Stimulated activated naive B cell treated with anti-CD40 and anti-IgM and Interleukin-4, amounts not matched to agents 10 μg/mL and 1 μg/mL and 100 μg/mL, for 72 hours (primary cell): ENCODE measurements around the gene SNAPC4.

Source experiments
- ATAC-seq, 2 donors: fragments of 150-1000 bp; cut with Tn5 transposase; replicated peaks; 2 replicates each; pipeline ENCODE4 v1.10.0; 2021; ENCODE audit warnings: moderate library complexity in 1 of 2
- DNase-seq: peaks from one replicate; pipeline ENCODE4 v3.0.0; 2021
- H3K27ac Mint-ChIP-seq: one replicate; pipeline ENCODE4 v1.8.0; 2022; ENCODE audit warnings: mild to moderate bottlenecking, mixed read lengths
- H3K27me3 Mint-ChIP-seq, 2 donors: one replicate each; pipeline ENCODE4 v1.8.0; 2022; ENCODE audit warnings: mixed read lengths in 2 of 2
- H3K36me3 Mint-ChIP-seq, 2 donors: one replicate each; pipeline ENCODE4 v1.8.0; 2022; ENCODE audit warnings: mixed read lengths in 2 of 2, mild to moderate bottlenecking in 1 of 2
- H3K4me1 Mint-ChIP-seq, 2 donors: one replicate each; pipeline ENCODE4 v1.8.0; 2022; ENCODE audit warnings: mixed read lengths in 2 of 2, mild to moderate bottlenecking in 1 of 2
- H3K4me3 Mint-ChIP-seq, 2 donors: one replicate each; pipeline ENCODE4 v1.8.0; 2022; ENCODE audit warnings: mild to moderate bottlenecking in 2 of 2, mixed read lengths in 2 of 2, moderate library complexity in 1 of 2
- H3K9me3 Mint-ChIP-seq, 2 donors: one replicate each; pipeline ENCODE4 v1.8.0; 2022; ENCODE audit warnings: mixed read lengths in 2 of 2, mild to moderate bottlenecking in 1 of 2

SNAPC4 gene, protein sequence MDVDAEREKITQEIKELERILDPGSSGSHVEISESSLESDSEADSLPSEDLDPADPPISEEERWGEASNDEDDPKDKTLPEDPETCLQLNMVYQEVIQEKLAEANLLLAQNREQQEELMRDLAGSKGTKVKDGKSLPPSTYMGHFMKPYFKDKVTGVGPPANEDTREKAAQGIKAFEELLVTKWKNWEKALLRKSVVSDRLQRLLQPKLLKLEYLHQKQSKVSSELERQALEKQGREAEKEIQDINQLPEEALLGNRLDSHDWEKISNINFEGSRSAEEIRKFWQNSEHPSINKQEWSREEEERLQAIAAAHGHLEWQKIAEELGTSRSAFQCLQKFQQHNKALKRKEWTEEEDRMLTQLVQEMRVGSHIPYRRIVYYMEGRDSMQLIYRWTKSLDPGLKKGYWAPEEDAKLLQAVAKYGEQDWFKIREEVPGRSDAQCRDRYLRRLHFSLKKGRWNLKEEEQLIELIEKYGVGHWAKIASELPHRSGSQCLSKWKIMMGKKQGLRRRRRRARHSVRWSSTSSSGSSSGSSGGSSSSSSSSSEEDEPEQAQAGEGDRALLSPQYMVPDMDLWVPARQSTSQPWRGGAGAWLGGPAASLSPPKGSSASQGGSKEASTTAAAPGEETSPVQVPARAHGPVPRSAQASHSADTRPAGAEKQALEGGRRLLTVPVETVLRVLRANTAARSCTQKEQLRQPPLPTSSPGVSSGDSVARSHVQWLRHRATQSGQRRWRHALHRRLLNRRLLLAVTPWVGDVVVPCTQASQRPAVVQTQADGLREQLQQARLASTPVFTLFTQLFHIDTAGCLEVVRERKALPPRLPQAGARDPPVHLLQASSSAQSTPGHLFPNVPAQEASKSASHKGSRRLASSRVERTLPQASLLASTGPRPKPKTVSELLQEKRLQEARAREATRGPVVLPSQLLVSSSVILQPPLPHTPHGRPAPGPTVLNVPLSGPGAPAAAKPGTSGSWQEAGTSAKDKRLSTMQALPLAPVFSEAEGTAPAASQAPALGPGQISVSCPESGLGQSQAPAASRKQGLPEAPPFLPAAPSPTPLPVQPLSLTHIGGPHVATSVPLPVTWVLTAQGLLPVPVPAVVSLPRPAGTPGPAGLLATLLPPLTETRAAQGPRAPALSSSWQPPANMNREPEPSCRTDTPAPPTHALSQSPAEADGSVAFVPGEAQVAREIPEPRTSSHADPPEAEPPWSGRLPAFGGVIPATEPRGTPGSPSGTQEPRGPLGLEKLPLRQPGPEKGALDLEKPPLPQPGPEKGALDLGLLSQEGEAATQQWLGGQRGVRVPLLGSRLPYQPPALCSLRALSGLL (N-terminal part only)

DNA sequence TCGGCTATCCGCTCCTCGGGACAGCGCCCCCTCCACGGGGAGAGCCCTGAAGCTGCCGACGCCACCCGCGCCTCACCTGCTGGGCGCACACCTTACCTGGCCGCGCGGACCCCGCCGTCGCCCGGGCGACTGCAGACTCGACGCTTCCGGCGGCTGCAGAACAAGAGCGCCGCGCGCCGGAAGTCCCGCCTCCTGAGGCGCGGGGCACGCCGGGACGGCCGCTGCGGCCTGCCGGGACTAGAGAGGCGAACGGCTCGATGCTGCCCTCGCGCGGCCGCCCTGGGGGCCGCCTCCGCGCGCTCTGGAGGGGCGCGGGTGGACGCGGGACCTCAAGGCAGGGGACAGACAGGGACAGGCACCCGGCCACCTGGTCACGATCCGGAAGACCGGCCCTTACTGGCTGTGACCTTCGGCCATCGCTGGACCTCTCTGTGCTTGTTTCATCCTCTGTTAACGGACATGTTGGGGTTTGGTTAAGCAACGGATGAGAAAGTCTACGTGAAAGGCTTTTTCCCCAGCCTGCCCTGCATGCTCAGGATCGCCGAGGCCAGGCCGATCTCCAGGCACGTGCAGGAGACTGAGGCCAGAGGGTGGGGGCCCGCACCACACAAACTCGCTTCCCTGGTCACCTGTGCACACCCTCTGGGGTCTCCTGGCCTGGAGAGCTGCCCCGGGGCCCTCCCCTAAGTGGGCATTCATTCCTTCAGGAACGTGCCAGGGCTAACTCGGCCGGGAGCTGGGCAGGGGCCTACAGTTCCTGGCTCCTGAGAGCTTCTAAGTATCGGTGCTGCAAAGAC lies at the start of gene SNAPC4:
SNAPC4 (minus strand) TSS at position 133 of the 797 bp plus-strand sequence. CDS start 1,742 bp downstream, outside the sequence.
- peak within 1 kb of the TSS; percentile 97 for H3K27ac Mint-ChIP-seq
- peaks cover 43 to 64% of the 10 kb centered on the region in 2 donors for H3K4me1 Mint-ChIP-seq
- H3K9me3 Mint-ChIP-seq, result no peaks in the 10 kb centered on the region
- peak within 1 kb of the TSS; percentile 93 to 95 for H3K4me3 Mint-ChIP-seq
- no peaks in the 10 kb centered on the region for H3K27me3 Mint-ChIP-seq
- H3K36me3 Mint-ChIP-seq, result peaks cover 45 to 76% of the 10 kb centered on the region in 2 donors
- ATAC-seq (peak; percentile 76 to 80), DNase-seq (peak; percentile 84)

DNA sequence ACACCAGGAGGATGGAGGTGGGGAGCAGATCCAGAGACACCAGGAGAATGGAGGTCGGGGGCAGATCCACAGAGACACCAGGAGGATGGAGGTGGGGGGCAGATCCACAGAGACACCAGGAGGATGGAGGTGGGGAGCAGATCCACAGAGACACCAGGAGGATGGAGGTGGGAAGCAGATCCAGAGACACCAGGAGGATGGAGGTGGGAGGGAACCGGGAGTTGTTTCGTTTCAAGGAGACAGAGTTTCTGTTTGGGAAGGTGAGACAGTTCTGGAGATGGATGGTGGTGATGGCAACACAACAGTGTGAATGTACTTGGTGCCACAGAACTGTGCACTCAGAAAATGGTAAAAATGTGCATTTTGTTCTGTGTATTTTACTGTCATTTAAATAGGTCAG lies 48.7 kb upstream of the SNAPC4 start:
- Mint-ChIP-seq H3K36me3 (peaks cover 50 to 69% of the 10 kb centered on the region in 2 donors), H3K4me1 (no peaks in the 10 kb centered on the region), H3K27ac (no peak overlapping the region), H3K9me3 (no peaks in the 10 kb centered on the region), H3K4me3 (no peak overlapping the region), H3K27me3 (no peaks in the 10 kb centered on the region)
- DNase-seq (no peak), ATAC-seq (no peak)

DNA sequence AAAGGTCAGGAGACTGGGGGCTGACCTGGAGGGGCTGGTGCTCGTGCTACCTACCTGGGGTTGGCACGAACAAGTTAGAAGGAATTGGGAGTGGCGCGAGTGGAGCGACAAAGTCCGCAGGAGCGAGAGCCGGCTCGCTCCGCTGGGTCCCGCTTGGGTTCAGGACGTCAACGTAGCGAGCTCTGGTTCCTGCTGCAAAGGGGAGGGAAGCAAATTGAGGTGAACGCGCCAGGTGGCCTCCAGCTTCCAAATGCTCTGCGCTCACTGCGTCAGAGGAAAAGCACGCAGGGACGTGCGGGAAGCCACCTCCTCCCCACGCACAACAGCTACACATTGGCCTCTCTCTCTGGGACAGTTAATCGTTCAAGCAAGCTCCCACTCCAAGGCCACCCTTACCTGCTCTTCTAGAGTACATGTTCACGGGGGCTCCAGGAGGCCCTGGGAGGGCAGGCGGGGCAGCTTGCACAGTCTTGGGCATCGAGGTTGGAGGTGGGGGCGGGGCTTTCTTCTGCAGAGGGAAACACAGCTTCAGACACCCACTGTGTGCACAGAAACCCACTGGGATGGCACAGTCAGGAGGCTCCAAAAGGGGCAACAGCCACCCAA lies 47.3 kb upstream of the SNAPC4 start:
- H3K4me1 Mint-ChIP-seq, result peaks cover 0 to under 1% of the 10 kb centered on the region in 2 donors
- DNase-seq, result no peak
- H3K27me3 Mint-ChIP-seq, result no peaks in the 10 kb centered on the region
- no peaks in the 10 kb centered on the region for H3K9me3 Mint-ChIP-seq
- no peak overlapping the region for H3K4me3 Mint-ChIP-seq
- no peak for ATAC-seq
- H3K27ac Mint-ChIP-seq, result peak overlapping the region; percentile 3
- H3K36me3 Mint-ChIP-seq, result peaks cover 51 to 74% of the 10 kb centered on the region in 2 donors

DNA sequence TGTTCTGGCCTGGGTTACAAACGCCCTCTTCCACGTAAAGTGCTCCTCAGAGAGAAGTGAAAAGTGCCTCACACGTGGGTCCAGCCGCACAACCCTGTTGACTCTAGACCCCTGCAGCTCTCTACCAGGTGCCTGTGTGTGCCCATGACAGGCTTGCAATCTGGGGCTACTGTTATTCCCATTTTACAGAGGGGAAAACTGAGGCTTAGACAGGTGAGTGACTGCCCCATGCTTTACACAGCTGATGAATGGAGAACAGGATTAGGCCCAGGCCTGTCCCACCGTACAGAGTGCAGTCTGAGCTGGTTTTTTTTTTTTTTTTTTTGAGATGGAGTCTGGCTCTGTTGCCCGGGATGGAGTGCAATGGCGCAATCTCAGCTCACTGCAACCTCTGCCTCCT lies 45.8 kb upstream of the SNAPC4 start:
- no peaks in the 10 kb centered on the region for H3K27me3 Mint-ChIP-seq
- ATAC-seq (no peak), DNase-seq (no peak)
- H3K4me3 Mint-ChIP-seq, result no peak overlapping the region
- H3K36me3 Mint-ChIP-seq, result peaks cover 56 to 78% of the 10 kb centered on the region in 2 donors
- no peaks in the 10 kb centered on the region for H3K9me3 Mint-ChIP-seq
- H3K4me1 Mint-ChIP-seq, result peaks cover 3 to 7% of the 10 kb centered on the region in 2 donors
- H3K27ac Mint-ChIP-seq, result no peak overlapping the region

DNA sequence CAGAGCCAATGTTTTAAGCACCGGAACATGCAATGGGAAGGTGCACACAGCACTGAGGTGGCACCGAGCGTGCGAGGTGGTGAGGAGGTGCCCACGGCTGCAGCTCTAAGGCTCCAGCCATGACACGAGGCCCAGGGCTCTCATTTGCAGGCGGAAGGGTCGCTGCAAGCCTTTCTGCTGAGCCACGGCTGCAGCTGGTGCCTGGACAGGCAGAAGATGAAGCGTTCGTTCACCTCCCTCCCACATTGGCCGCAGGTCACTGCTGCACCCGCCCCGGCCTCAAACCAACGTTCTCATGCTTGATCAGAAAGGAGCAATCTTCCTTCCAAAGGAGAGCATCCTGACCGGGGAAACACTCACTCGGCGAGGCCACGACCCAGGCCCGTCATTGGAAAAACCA lies 44.1 kb upstream of the SNAPC4 start:
- Mint-ChIP-seq H3K9me3 (no peaks in the 10 kb centered on the region), H3K36me3 (peaks cover 51 to 71% of the 10 kb centered on the region in 2 donors), H3K4me3 (no peak overlapping the region), H3K4me1 (peaks cover 11 to 13% of the 10 kb centered on the region in 2 donors), H3K27me3 (no peaks in the 10 kb centered on the region), H3K27ac (no peak overlapping the region)
- ATAC-seq (no peak), DNase-seq (no peak)

DNA sequence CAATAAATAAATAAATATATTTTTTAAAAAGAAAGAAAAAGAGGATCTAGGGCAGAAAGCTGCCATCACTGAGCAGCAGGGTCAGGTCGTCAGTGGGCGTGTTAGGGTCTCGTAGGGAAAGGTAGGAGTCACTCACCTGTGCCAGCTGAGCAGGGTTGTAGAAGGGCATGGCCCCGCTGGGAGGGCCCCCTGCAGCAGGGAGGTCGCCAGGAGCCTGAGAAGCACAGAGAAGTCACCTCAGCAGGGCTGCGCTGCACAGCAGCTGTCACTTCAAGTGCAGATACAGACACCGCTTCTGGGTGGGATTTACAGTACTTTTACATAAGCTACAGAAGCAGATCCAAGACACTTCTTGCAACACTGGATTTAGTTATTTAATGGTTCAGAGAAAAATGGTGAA lies 43.7 kb upstream of the SNAPC4 start:
- ATAC-seq (no peak), DNase-seq (no peak)
- H3K27me3 Mint-ChIP-seq, result no peaks in the 10 kb centered on the region
- peaks cover 11 to 13% of the 10 kb centered on the region in 2 donors for H3K4me1 Mint-ChIP-seq
- peak overlapping the region; percentile 22 for H3K27ac Mint-ChIP-seq
- H3K4me3 Mint-ChIP-seq, result no peak overlapping the region
- peaks cover 51 to 66% of the 10 kb centered on the region in 2 donors for H3K36me3 Mint-ChIP-seq
- no peaks in the 10 kb centered on the region for H3K9me3 Mint-ChIP-seq

DNA sequence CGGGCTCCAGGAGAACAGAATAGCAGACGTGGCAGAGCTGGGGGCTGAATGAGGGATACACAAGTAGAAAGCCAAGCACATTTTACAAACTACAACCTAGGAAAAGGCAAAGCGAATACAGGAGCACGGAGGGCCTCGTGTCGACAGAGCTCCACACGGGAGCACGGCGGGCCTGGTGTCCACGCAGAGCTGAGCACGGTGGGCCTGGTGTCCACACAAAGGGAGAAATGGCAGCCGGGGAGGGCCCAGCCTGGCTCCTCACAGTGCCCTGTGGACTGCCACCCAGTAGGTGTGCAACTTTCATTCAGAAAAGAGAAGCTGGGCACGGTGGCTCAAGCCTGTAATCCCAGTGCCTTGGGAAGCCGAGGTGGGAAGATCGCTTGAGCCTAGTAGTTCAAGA lies 43.1 kb upstream of the SNAPC4 start:
- no peak overlapping the region for H3K27ac Mint-ChIP-seq
- ATAC-seq, result no peak

DNA sequence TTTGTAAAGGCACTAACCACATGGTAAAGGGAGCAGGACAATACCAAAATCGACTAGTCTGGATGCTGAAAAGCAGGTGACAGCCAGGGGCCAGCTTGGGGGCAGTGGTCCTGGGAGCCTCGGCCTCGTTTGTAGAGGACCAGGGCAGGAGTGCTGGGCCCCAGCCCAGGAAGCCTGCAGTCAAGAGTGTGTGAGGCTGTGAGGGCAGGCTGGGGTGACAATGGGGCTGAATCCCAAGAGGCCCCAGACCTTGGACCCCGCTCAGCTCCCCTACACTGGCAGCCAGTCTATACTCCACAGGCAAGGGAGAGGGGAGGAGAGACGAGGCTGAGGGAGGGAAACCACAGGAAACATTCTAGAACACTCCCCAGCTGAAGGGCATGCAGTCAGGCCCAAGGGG lies 42.3 kb upstream of the SNAPC4 start:
- Mint-ChIP-seq H3K36me3 (peaks cover 41 to 54% of the 10 kb centered on the region in 2 donors), H3K4me3 (no peak overlapping the region), H3K27ac (no peak overlapping the region), H3K9me3 (no peaks in the 10 kb centered on the region), H3K4me1 (peaks cover 19 to 24% of the 10 kb centered on the region in 2 donors), H3K27me3 (no peaks in the 10 kb centered on the region)
- no peak for ATAC-seq
- DNase-seq, result no peak

More for the DNA sequence above, 43.1 kb upstream of the SNAPC4 start:
- Mint-ChIP-seq H3K36me3 (peaks cover 46 to 60% of the 10 kb centered on the region in 2 donors), H3K9me3 (no peaks in the 10 kb centered on the region), H3K4me3 (no peak overlapping the region), H3K27me3 (no peaks in the 10 kb centered on the region), H3K4me1 (peaks cover 13 to 15% of the 10 kb centered on the region in 2 donors)
- DNase-seq, result no peak

DNA sequence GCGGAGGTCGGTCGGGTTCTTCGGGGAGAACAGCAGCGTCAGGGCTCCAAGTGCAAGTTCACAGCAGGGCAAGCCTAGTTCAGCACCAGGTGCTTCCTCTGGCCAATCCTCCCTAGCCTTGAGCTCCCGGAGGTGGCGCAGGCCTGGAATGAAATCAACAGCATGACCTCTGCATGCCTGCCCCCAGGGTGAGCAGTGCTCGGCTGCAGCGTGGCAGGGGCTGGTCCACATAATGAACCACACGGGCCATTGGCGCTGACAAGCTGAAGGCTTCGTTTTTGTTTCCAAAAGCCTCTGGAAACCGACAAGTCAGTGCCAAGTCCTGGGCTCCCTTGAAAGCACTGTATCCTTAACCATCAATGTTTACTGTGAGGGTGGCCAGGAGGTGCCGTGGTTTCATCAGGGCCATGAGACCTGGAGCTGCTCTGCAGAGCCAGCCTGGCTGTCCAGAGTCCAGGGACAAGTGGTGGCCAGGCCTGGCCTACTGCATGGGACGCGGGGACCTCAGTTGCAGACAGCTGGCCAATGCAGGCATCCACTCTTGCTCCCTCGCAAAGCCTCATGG lies 41.8 kb upstream of the SNAPC4 start:
- DNase-seq, result no peak
- Mint-ChIP-seq H3K4me3 (no peak overlapping the region), H3K36me3 (peaks cover 40 to 52% of the 10 kb centered on the region in 2 donors)

DNA sequence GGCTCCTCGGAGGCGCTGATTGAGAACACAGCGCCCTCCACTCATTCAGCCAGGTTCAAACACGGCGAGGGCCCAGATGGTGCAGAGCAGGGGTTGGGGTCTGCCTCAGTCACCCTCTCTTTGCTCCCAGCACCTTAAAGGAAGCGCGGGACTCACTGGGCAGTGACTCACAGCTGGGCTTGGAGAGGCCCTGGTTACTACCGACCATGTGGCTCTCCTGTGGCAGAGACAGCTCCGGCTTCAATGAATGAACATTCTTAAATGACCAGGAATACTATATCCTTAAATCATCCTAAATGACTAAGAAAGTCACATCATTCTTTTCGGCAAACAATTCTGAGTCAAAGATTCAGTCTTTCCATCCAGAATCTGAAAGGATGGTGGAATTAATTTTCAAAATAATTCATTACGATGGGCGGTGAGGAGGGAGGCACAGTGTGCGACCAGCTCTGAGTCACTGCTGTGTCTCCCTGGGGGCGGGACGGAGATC lies 41.3 kb upstream of the SNAPC4 start:
- Mint-ChIP-seq H3K27me3 (no peaks in the 10 kb centered on the region), H3K4me3 (no peak overlapping the region), H3K27ac (peak overlapping the region; percentile 37), H3K4me1 (peaks cover 28 to 29% of the 10 kb centered on the region in 2 donors), H3K36me3 (peaks cover 37 to 51% of the 10 kb centered on the region in 2 donors), H3K9me3 (no peaks in the 10 kb centered on the region)
- ATAC-seq (no peak), DNase-seq (no peak)

More for the DNA sequence above, 41.8 kb upstream of the SNAPC4 start:
- Mint-ChIP-seq H3K27ac (peak overlapping the region; percentile 37), H3K4me1 (peaks cover 24 to 29% of the 10 kb centered on the region in 2 donors), H3K9me3 (no peaks in the 10 kb centered on the region), H3K27me3 (no peaks in the 10 kb centered on the region)
- no peak for ATAC-seq

DNA sequence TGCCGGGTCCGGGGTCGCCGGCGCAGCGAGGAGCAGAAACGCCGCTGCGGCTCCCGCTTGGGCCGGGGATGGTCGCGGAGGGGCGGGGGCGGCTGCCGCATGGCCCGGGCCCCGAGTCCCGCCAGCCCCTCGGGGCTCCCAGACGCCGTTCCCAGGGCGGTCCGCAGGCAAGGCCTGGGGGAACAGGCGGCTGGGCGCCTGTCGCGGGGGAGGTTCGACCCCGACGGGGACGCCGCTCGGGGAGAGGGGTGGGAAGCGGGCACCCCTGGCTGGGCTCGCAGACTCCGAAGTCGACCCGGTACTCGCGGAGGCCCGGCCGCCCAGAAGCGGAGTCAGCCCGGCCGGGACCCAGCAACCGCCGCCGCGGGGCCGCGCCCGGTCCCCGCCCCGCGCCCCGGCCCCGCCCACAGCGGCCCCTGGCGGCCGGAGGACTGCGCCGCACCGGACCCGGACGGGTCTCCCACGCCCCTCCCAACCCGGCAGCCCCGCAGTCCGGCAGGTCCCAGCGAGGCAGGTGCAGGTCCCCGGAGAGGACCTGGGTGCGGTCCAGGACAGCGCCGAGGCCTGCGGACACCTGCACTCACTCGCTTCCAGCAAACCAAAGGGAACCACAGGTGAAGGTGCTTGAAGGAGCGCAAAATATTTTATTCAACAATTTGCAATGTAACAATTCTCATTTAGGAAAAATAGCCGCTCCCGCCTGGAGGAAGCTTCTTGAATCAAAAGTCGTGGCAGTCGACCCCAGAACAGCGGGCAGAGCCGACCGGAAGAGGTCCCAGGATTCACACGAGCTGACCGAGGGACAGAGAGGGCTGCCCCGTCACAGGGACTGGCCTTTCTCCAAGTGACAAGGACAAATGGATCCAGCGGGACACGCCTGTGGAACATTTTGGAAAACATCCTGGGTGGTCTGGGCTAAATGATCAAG lies 39.8 kb upstream of the SNAPC4 start, which contains the start of gene INPP5E:
INPP5E (minus strand) TSS at position 365 of the 928 bp plus-strand sequence. CDS start 426 bp downstream, outside the sequence.
- H3K27ac Mint-ChIP-seq, result peak within 1 kb of the TSS; percentile 85
- no peaks in the 10 kb centered on the region for H3K9me3 Mint-ChIP-seq
- H3K4me3 Mint-ChIP-seq, result peak within 1 kb of the TSS; percentile 85 to 86
- H3K27me3 Mint-ChIP-seq, result no peaks in the 10 kb centered on the region
- ATAC-seq (peak; percentile 86), DNase-seq (peak; percentile 80)
- H3K36me3 Mint-ChIP-seq, result peaks cover 37 to 49% of the 10 kb centered on the region in 2 donors
- peaks cover 29 to 30% of the 10 kb centered on the region in 2 donors for H3K4me1 Mint-ChIP-seq
